GM23338 (cell line): ENCODE results near the gene SLC25A47. TPM values are rescaled to one million over a fixed set of nuclear protein-coding genes. Genes with fewer than 3 reads are reported as not detected.
"Not testable (repeated sequence)": the region's sequence is repeated elsewhere in the genome, so short reads cannot be mapped to it uniquely, and the experiment has no call there.

ENCODE experiments used
- ATAC-seq: fragments of 200-7000 bp; cut with Tn5 transposase; 3 replicates; pipeline ENCODE4 v1.9.1; 2020
- DNase-seq: peaks from one replicate; pipeline ENCODE4 v3.0.0-alpha.2; 2015; ENCODE audit warnings: low spot score
- H2AFZ ChIP-seq: fragments of 200-600 bp; sonication (generic); 2 replicates; pipeline ENCODE4 v1.8.0; 2016; ENCODE audit warnings: antibody characterized with exemption, mild to moderate bottlenecking, moderate library complexity
- H3F3A ChIP-seq: fragments of 200-600 bp; sonication (generic); replicated peaks from 2 replicates; pipeline ENCODE4 v1.8.0; 2017; ENCODE audit warnings: antibody characterized with exemption, mixed run types, low read depth
- H3K27ac ChIP-seq: fragments of 200-600 bp; sonication (generic); 2 replicates; pipeline ENCODE4 v1.6.1; 2016; ENCODE audit warnings: low read depth
- H3K27me3 ChIP-seq: fragments of 200-600 bp; sonication (generic); 2 replicates; pipeline ENCODE4 v1.8.0; 2016; ENCODE audit warnings: mild to moderate bottlenecking, mixed run types, moderate library complexity; ENCODE audit not compliant: insufficient read depth
- H3K36me3 ChIP-seq: fragments of 200-600 bp; sonication (generic); 2 replicates; pipeline ENCODE4 v1.8.0; 2016; ENCODE audit warnings: mild to moderate bottlenecking; ENCODE audit not compliant: insufficient read depth
- H3K4me1 ChIP-seq: fragments of 200-600 bp; sonication (generic); 2 replicates; pipeline ENCODE4 v1.8.0; 2016; ENCODE audit warnings: mild to moderate bottlenecking, moderate library complexity; ENCODE audit not compliant: insufficient read depth
- H3K4me2 ChIP-seq: fragments of 200-600 bp; sonication (generic); 2 replicates; pipeline ENCODE4 v1.7.1; 2017; ENCODE audit warnings: mixed run types
- H3K4me3 ChIP-seq: fragments of 200-600 bp; sonication (generic); 2 replicates; pipeline ENCODE4 v1.6.1; 2016; ENCODE audit warnings: mixed run types
- H3K79me2 ChIP-seq: fragments of 200-600 bp; sonication (generic); replicated peaks from 2 replicates; pipeline ENCODE4 v1.8.0; 2017; ENCODE audit warnings: mild to moderate bottlenecking; ENCODE audit not compliant: insufficient read depth
- H3K9me2 ChIP-seq: fragments of 200-600 bp; sonication (generic); 2 replicates; pipeline ENCODE4 v1.8.0; 2017; ENCODE audit not compliant: insufficient read depth
- H4K20me1 ChIP-seq: fragments of 200-600 bp; sonication (generic); replicated peaks from 2 replicates; pipeline ENCODE4 v1.8.0; 2017; ENCODE audit warnings: mild to moderate bottlenecking; ENCODE audit not compliant: insufficient read depth
- H3K27ac Mint-ChIP-seq: 2 replicates; pipeline ENCODE4 v1.8.0; 2020; ENCODE audit warnings: inconsistent platforms, mild to moderate bottlenecking, moderate library complexity, mixed read lengths
- H3K27me3 Mint-ChIP-seq: 3 replicates; pipeline ENCODE4 v1.8.0; 2022; ENCODE audit warnings: low read depth, mild to moderate bottlenecking, moderate library complexity, mixed read lengths, inconsistent platforms; ENCODE audit not compliant: insufficient read depth, poor library complexity
- H3K36me3 Mint-ChIP-seq: 3 replicates; pipeline ENCODE4 v1.8.0; 2021; ENCODE audit warnings: low read depth, mild to moderate bottlenecking, inconsistent platforms, moderate library complexity, mixed read lengths
- H3K4me1 Mint-ChIP-seq: 3 replicates; pipeline ENCODE4 v1.8.0; 2020; ENCODE audit warnings: mild to moderate bottlenecking, inconsistent platforms, mixed read lengths
- H3K4me3 Mint-ChIP-seq: 3 replicates; pipeline ENCODE4 v1.8.0; 2021; ENCODE audit warnings: moderate library complexity, mild to moderate bottlenecking, inconsistent platforms, mixed read lengths
- H3K9me3 Mint-ChIP-seq: 3 replicates; pipeline ENCODE4 v1.8.0; 2020; ENCODE audit warnings: moderate library complexity, mild to moderate bottlenecking, inconsistent platforms, mixed read lengths
- CREB1 ChIP-seq: fragments of 250-450 bp; sonication (Bioruptor Pico); IDR thresholded peaks from 2 replicates; pipeline ENCODE4 v1.5.0; 2020; ENCODE audit warnings: low read depth, mild to moderate bottlenecking, moderate library complexity
- CTCF ChIP-seq, 2 experiments: fragments of 200-600 bp in 1 of 2; sonication (generic) in 1 of 2; conservative IDR thresholded peaks; 2 replicates each; pipeline versions ENCODE4 v1.5.1 to v1.6.1; 2016 to 2017; ENCODE audit warnings: antibody characterized with exemption in 2 of 2, low read depth in 2 of 2, mild to moderate bottlenecking in 2 of 2, moderate library complexity in 1 of 2
- JUNB ChIP-seq: IDR thresholded peaks from one replicate; pipeline ENCODE4 v1.6.1; 2016; ENCODE audit warnings: antibody characterized with exemption; ENCODE audit not compliant: unreplicated experiment
- NANOG ChIP-seq: IDR thresholded peaks from 2 replicates; pipeline ENCODE4 v1.6.1; 2016; ENCODE audit warnings: antibody characterized with exemption, borderline replicate concordance
- STAT1 ChIP-seq: IDR thresholded peaks from one replicate; pipeline ENCODE4 v1.6.1; 2016; ENCODE audit warnings: antibody characterized with exemption; ENCODE audit not compliant: unreplicated experiment
- polyA plus RNA-seq: library from polyadenylated mRNA; unstranded; fragments of >200 nt; fragmentation: Nextera tagmentation; extraction: Ambion mirVana; gene quantifications from 2 replicates; pipeline ENCODE4 v1.2.1, GENCODE V29; 2016
- total RNA-seq: library from RNA; depleted of rRNA; stranded (reverse); fragments of >200 nt; shearing (Covaris generic); gene quantifications from 2 replicates; pipeline ENCODE4 v1.2.3, GENCODE V29; 2014

The SLC25A47 gene
- total and polyA plus RNA-seq, 2 experiments from 2014 or later: not detected

GRCh38 chr14:100312110-100312876, 10.8 kb upstream of the SLC25A47 start:
- not testable (repeated sequence) for H3K36me3 Mint-ChIP-seq

DNA sequence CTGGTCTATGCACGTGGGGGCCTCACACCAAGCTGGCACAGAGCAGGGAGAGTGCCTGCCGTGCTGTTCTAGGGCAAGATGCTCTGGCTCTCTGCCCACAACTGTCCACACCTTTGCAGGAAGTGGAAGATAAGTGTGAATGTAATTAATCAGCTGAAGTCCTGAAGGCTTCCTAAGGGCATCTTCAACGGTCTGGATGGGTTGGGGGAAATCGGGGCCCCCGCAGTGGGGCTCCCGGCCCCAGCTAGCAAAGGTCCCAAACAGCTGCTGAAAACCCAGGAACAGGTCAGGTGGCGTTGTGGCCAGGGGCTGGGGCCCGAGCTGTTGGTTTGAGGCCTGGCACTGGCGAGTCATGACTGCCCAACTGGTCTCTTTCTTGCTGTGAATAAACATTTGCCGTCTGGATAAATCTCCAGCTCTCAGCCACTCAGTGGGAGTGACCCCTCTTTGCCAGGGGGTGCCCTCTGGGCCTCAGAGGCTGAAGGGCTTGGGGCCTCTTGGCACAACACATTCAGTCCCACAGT, 10.2 kb upstream of the SLC25A47 start:
- H3K4me1 ChIP-seq: peaks cover 4% of the 10 kb centered on the region
- H3K4me2 ChIP-seq: no peak overlapping the region
- Mint-ChIP-seq H3K36me3 (no peaks in the 10 kb centered on the region), H3K9me3 (no peaks in the 10 kb centered on the region), H3K4me1 (peaks cover 38% of the 10 kb centered on the region), H3K4me3 (no peak overlapping the region), H3K27ac (peak overlapping the region; percentile 43; the same call in 1 of the 2 replicates), H3K27me3 (peaks cover 15% of the 10 kb centered on the region)
- no peaks in the 10 kb centered on the region for H3K9me2 ChIP-seq
- no peaks in the 10 kb centered on the region for H3K79me2 ChIP-seq
- no peak overlapping the region for H3K4me3 ChIP-seq
- H3F3A ChIP-seq: peaks cover 7% of the 10 kb centered on the region; the same call in 1 of the 2 replicates
- TF ChIP-seq CREB1: no peak
- TF ChIP-seq CTCF (conservative IDR thresholded peaks at IDR 0.05; ENCODE audit: low read depth in 2 of 2): no peak
- no peaks in the 10 kb centered on the region for H3K27me3 ChIP-seq
- no peaks in the 10 kb centered on the region; the same call in 1 of the 2 replicates for H4K20me1 ChIP-seq
- H2AFZ ChIP-seq: no peak overlapping the region
- H3K36me3 ChIP-seq: no peaks in the 10 kb centered on the region
- DNase-seq (no peak), ATAC-seq (no peak)
- no peak overlapping the region for H3K27ac ChIP-seq

More at GRCh38 chr14:100312110-100312876, 10.8 kb upstream of the SLC25A47 start:
- H3K27ac Mint-ChIP-seq, H3K4me3 ChIP-seq, H3K9me2 ChIP-seq, H3K36me3 ChIP-seq, H3K4me2 ChIP-seq, H3K79me2 ChIP-seq, H3K27ac ChIP-seq, ATAC-seq, H3K4me3 Mint-ChIP-seq, H3K27me3 ChIP-seq, DNase-seq, H3K9me3 Mint-ChIP-seq, H2AFZ ChIP-seq, H4K20me1 ChIP-seq, H3K4me1 ChIP-seq: not testable (repeated sequence)
- Mint-ChIP-seq H3K27me3 (peaks cover 17% of the 10 kb centered on the region), H3K4me1 (peaks cover 44% of the 10 kb centered on the region)
- peaks cover 12% of the 10 kb centered on the region; the same call in 1 of the 2 replicates for H3F3A ChIP-seq

GRCh38 chr14:100313464-100314230, 9.5 kb upstream of the SLC25A47 start:
- Histone ChIP-seq H3K27ac (no peak overlapping the region), H3K4me2 (no peak overlapping the region), H4K20me1 (no peaks in the 10 kb centered on the region; the same call in 1 of the 2 replicates), H2AFZ (no peak overlapping the region), H3K36me3 (no peaks in the 10 kb centered on the region), H3K27me3 (no peaks in the 10 kb centered on the region), H3F3A (peaks cover 7% of the 10 kb centered on the region; the same call in 1 of the 2 replicates), H3K9me2 (no peaks in the 10 kb centered on the region), H3K4me1 (peaks cover 4% of the 10 kb centered on the region), H3K79me2 (no peaks in the 10 kb centered on the region), H3K4me3 (no peak overlapping the region)
- Mint-ChIP-seq H3K36me3 (no peaks in the 10 kb centered on the region), H3K27ac (peak overlapping the region; percentile 43; the same call in 1 of the 2 replicates), H3K4me3 (no peak overlapping the region), H3K9me3 (no peaks in the 10 kb centered on the region), H3K27me3 (peaks cover 13% of the 10 kb centered on the region), H3K4me1 (peaks cover 32% of the 10 kb centered on the region)
- ATAC-seq (no peak), DNase-seq (no peak)
- TF ChIP-seq STAT1: no peak
- TF ChIP-seq NANOG: no peak
- no peak for TF ChIP-seq JUNB
